Ectodermal cell (in vitro differentiated cells): ENCODE data around the gene ARRDC3.
"Not testable (repeated sequence)": the region's sequence is repeated elsewhere in the genome, so short reads cannot be mapped to it uniquely, and the experiment has no call there.

Experiments
- H3K27ac ChIP-seq: 2 replicates; pipeline ENCODE4 v1.7.0; 2013; ENCODE audit warnings: mild to moderate bottlenecking, low read depth, low read length; ENCODE audit not compliant: insufficient read depth, poor library complexity, severe bottlenecking
- H3K27me3 ChIP-seq: 2 replicates; pipeline ENCODE4 v1.7.0; 2013; ENCODE audit warnings: mild to moderate bottlenecking, low read length; ENCODE audit not compliant: insufficient read depth, control insufficient read depth, poor library complexity, severe bottlenecking
- H3K36me3 ChIP-seq: one replicate; pipeline ENCODE4 v1.7.0; 2013; ENCODE audit warnings: low read length; ENCODE audit not compliant: control insufficient read depth, insufficient read depth
- H3K4me1 ChIP-seq: one replicate; pipeline ENCODE4 v1.7.0; 2013; ENCODE audit warnings: low read length; ENCODE audit not compliant: control insufficient read depth, insufficient read depth
- H3K4me3 ChIP-seq: 2 replicates; pipeline ENCODE4 v1.7.0; 2013; ENCODE audit warnings: low read depth, low read length, control low read depth; ENCODE audit not compliant: insufficient read depth
- H3K9me3 ChIP-seq: 2 replicates; pipeline ENCODE4 v1.7.0; 2013; ENCODE audit warnings: mild to moderate bottlenecking, low read length, moderate library complexity; ENCODE audit not compliant: control insufficient read depth
- WGBS, 2 experiments: methylation state at CpG; one replicate each; pipeline ENCODE4 v1.1.7; 2013; ENCODE audit warnings: missing lambda C conversion rate in 2 of 2; 5-methylcytosine and 5-hydroxymethylcytosine counted together

The ARRDC3 gene

DNA sequence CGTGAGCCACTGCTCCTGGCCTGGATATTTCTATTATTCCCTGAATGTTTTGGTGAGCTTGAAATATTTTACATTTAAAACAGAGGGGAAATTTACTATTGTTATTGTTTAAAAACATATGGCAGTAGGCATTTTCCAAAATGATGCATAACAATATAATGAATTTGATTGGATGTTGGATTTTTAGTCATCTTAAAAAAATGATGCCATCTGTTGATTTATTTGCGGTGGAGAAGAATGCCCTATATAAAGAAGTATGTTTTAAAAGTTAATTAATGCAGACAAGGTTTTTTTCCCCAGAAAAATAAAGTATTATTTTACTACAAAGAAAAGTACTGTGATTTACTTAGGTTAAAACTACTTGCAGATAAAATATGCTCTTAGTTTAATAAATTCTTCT, 33.4 kb upstream of the ARRDC3 start:
- WGBS, 2 experiments = 81 to 98% methylated on average over 2 of the region's 2 CpGs
- Histone ChIP-seq H3K9me3 (no peaks in the 10 kb centered on the region), H3K27ac (no peak overlapping the region), H3K27me3 (no peaks in the 10 kb centered on the region), H3K4me3 (no peak overlapping the region), H3K36me3 (no peaks in the 10 kb centered on the region), H3K4me1 (no peaks in the 10 kb centered on the region)

DNA sequence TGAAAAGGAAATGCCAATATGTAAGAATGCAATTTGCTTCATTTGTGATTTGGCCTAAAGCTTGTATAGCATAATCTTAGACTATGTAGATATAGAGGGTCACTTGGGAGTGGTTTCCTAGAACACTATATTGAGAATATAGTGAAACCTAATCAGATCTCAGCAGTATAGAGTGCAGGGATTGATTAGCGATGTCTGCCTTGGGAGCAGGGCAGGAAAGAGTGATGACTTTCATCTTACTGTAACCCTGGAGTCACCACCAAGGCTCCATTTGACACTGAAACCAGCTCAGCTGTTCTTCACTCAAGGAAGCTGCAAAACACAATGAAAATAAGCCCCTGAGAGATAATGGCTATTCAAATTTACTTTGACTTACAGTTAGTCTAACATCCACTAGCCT, 26.2 kb upstream of the ARRDC3 start:
- Histone ChIP-seq H3K4me3 (no peak overlapping the region), H3K9me3 (no peaks in the 10 kb centered on the region), H3K36me3 (no peaks in the 10 kb centered on the region), H3K27me3 (no peaks in the 10 kb centered on the region), H3K4me1 (no peaks in the 10 kb centered on the region), H3K27ac (no peak overlapping the region)
- WGBS, 2 experiments = 88 to 97% methylated on average over 1 of the region's 1 CpG

- no peaks in the 10 kb centered on the region for H3K4me1 ChIP-seq
Measured at GRCh38 chr5:91408710-91409109, 25.6 kb upstream of the ARRDC3 start.

DNA sequence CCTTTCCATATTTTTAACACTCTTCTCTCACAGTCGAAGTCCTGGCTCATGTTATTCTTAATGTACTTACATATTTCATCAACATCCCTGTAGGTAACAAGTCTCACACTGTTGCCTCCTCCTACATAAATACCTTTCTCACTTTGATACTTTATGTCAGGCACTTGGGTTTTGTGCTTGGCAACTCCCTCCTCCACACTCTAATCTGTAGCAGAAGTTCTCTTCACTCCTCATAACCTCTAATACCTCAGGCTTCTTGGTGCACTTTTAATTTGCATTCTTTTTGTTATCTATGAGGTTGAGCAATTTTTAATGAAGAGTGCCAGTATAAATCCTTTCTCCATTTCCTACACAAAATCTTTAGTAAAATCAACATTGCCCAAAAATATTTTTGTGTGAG, 24.1 kb upstream of the ARRDC3 start:
- H3K27me3 ChIP-seq = no peaks in the 10 kb centered on the region
- no peaks in the 10 kb centered on the region for H3K36me3 ChIP-seq
- 80 to 92% methylated on average over 1 of the region's 1 CpG for WGBS, 2 experiments
- H3K4me1 ChIP-seq = no peaks in the 10 kb centered on the region
- no peak overlapping the region for H3K27ac ChIP-seq
- no peaks in the 10 kb centered on the region for H3K9me3 ChIP-seq
- H3K4me3 ChIP-seq = no peak overlapping the region

More at GRCh38 chr5:91408710-91409109, 25.6 kb upstream of the ARRDC3 start:
- no peak overlapping the region for H3K4me3 ChIP-seq
- no peaks in the 10 kb centered on the region for H3K9me3 ChIP-seq
- H3K27ac ChIP-seq = no peak overlapping the region
- H3K36me3 ChIP-seq = no peaks in the 10 kb centered on the region
- H3K27me3 ChIP-seq = no peaks in the 10 kb centered on the region

DNA sequence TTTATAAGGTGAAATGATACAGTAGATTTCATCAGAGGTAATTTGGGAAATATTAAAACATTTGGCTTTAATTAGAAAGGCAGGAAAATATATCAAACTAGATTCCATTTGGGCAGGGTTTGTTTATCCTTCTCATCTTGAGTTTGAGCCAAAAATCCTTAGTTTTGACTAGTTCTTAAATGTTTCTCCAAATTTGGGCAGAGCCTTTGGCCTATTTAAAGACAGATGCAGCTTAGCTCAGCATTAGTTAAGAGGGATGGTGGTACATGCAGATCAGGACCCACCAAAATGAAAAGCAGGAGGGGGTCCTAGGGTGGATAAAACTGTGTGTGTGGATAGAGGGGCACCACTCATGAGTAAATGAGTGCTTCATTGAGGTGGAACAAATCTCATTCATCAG, 20.3 kb upstream of the ARRDC3 start:
- Histone ChIP-seq H3K9me3 (no peaks in the 10 kb centered on the region), H3K4me3 (no peak overlapping the region), H3K27me3 (no peaks in the 10 kb centered on the region), H3K36me3 (no peaks in the 10 kb centered on the region), H3K4me1 (no peaks in the 10 kb centered on the region), H3K27ac (no peak overlapping the region)

- Histone ChIP-seq H3K9me3 (no peaks in the 10 kb centered on the region), H3K27me3 (no peaks in the 10 kb centered on the region), H3K4me1 (no peaks in the 10 kb centered on the region), H3K36me3 (no peaks in the 10 kb centered on the region), H3K4me3 (no peak overlapping the region), H3K27ac (no peak overlapping the region)
- 81 to 91% methylated on average over 2 of the region's 2 CpGs for WGBS, 2 experiments
Measured at GRCh38 chr5:91401175-91401574, 18.1 kb upstream of the ARRDC3 start.

- H3K9me3 ChIP-seq = no peaks in the 10 kb centered on the region
- no peaks in the 10 kb centered on the region for H3K4me1 ChIP-seq
- H3K27ac ChIP-seq = no peak overlapping the region
- H3K27me3 ChIP-seq = no peaks in the 10 kb centered on the region
- no peak overlapping the region for H3K4me3 ChIP-seq
- no peaks in the 10 kb centered on the region for H3K36me3 ChIP-seq
Measured at GRCh38 chr5:91397791-91398190, 14.7 kb upstream of the ARRDC3 start.

- no peak overlapping the region for H3K4me3 ChIP-seq
- H3K27ac ChIP-seq = no peak overlapping the region
- H3K4me1 ChIP-seq = no peaks in the 10 kb centered on the region
- 98 to 100% methylated on average over 4 of the region's 4 CpGs for WGBS, 2 experiments
- no peaks in the 10 kb centered on the region for H3K9me3 ChIP-seq
- H3K27me3 ChIP-seq = no peaks in the 10 kb centered on the region
- H3K36me3 ChIP-seq = no peaks in the 10 kb centered on the region
Measured at GRCh38 chr5:91390268-91390667, 7.2 kb upstream of the ARRDC3 start.

DNA sequence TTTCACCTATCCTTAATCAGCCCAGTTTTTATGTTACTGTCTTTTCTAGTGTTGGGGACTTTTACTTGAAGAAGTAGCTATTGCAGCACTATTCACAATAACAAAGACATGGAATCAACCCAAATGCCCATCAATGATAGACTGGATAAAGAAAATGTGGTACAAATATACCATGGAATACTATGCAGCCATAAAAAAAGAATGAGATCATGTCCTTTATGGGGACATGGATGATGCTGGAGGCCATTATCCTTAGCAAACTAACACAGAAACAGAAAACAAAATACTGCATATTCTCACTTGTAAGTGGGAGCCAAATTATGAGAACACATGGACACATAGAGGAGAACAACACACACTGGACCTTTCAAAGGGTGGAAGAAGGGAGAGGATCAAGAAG, 6.4 kb upstream of the ARRDC3 start:
- not testable (repeated sequence) for H3K4me1 ChIP-seq, H3K27ac ChIP-seq

DNA sequence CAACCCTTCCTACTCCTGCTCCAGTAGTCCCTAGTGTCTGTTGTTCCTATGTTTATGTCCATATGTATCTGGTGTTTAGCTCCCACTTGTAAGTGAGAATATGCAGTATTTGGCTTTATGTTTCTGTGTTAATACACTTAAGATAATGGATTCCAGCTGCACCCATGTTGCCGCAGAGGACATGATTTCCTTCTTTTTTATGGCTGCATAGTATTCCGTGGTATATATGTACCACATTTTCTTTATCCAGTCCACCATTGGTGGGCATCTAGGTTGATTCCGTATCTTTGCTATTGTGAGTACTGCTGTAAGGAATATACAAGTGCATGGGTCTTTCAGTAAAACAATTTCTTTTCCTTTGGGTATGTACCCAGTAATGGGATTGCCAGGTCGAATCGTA, 5.2 kb upstream of the ARRDC3 start:
- H3K4me1 ChIP-seq = no peaks in the 10 kb centered on the region
- no peaks in the 10 kb centered on the region for H3K9me3 ChIP-seq
- WGBS, 2 experiments = 92 to 94% methylated on average over 4 to 5 of the region's 5 CpGs
- no peaks in the 10 kb centered on the region for H3K36me3 ChIP-seq
- H3K4me3 ChIP-seq = no peak overlapping the region
- no peaks in the 10 kb centered on the region for H3K27me3 ChIP-seq
- H3K27ac ChIP-seq = no peak overlapping the region

More for the DNA sequence above, 6.4 kb upstream of the ARRDC3 start:
- H3K9me3 ChIP-seq, H3K36me3 ChIP-seq, H3K4me3 ChIP-seq, H3K27me3 ChIP-seq: not testable (repeated sequence)

- H3K27me3 ChIP-seq = no peaks in the 10 kb centered on the region
- H3K9me3 ChIP-seq = no peaks in the 10 kb centered on the region
- H3K4me3 ChIP-seq = no peak overlapping the region
- no peaks in the 10 kb centered on the region for H3K36me3 ChIP-seq
- no peaks in the 10 kb centered on the region for H3K4me1 ChIP-seq
- no peak overlapping the region for H3K27ac ChIP-seq
- 85 to 86% methylated on average over 2 of the region's 2 CpGs for WGBS, 2 experiments
Measured at GRCh38 chr5:91386120-91386519, 3.0 kb upstream of the ARRDC3 start.
